Measurements from ENCODE around the gene C16orf74.

C16orf74 gene

GRCh38 chr16:85750827-85751697 lies at the start of gene C16orf74:
TSS of gene C16orf74 (minus strand) at chr16:85751096. CDS start at chr16:85735217, 15,879 bp downstream.
- DNase-seq, result no peak

- DNase-seq, result no peak
Measured at GRCh38 chr16:85800321-85800669, 49.4 kb upstream of the C16orf74 start.

GRCh38 chr16:85799497-85800320 lies 48.8 kb upstream of the C16orf74 start, which contains the start of the genes COX4I1 and EMC8:
TSS of gene COX4I1 (plus strand) at chr16:85799695. CDS start at chr16:85801206, 1,511 bp downstream.
TSS of gene EMC8 (minus strand) at chr16:85799544. CDS start at chr16:85799295, 249 bp downstream.
- DNase-seq, result peak; percentile 93

GRCh38 chr16:85798901-85799496 lies 48.1 kb upstream of the C16orf74 start:
- DNase-seq, result peak; percentile 8

- no peak for DNase-seq
Measured at GRCh38 chr16:85798283-85798776, 47.4 kb upstream of the C16orf74 start.

GRCh38 chr16:85796599-85796998 lies 45.7 kb upstream of the C16orf74 start:
- no peak for DNase-seq

- DNase-seq, result no peak
Measured at GRCh38 chr16:85796152-85796551, 45.3 kb upstream of the C16orf74 start.

GRCh38 chr16:85794696-85795095 lies 43.8 kb upstream of the C16orf74 start:
- DNase-seq, result no peak

GRCh38 chr16:85793662-85794298 lies 42.9 kb upstream of the C16orf74 start:
- no peak for DNase-seq

GRCh38 chr16:85789773-85790172 lies 38.9 kb upstream of the C16orf74 start:
- DNase-seq, result no peak

- no peak for DNase-seq
Measured at GRCh38 chr16:85788819-85789218, 37.9 kb upstream of the C16orf74 start.

GRCh38 chr16:85785927-85786326 lies 35.0 kb upstream of the C16orf74 start:
- no peak for DNase-seq

GRCh38 chr16:85784813-85785212 lies 33.9 kb upstream of the C16orf74 start:
- DNase-seq, result no peak

- no peak for DNase-seq
Measured at GRCh38 chr16:85783441-85783840, 32.5 kb upstream of the C16orf74 start.

- no peak for DNase-seq
Measured at GRCh38 chr16:85782451-85782850, 31.6 kb upstream of the C16orf74 start.

GRCh38 chr16:85781695-85782370 lies 30.9 kb upstream of the C16orf74 start:
- no peak for DNase-seq

GRCh38 chr16:85781156-85781555 lies 30.3 kb upstream of the C16orf74 start:
- no peak for DNase-seq

GRCh38 chr16:85780281-85780680 lies 29.4 kb upstream of the C16orf74 start:
- DNase-seq, result no peak

- no peak for DNase-seq
Measured at GRCh38 chr16:85778873-85779272, 28.0 kb upstream of the C16orf74 start.

GRCh38 chr16:85777583-85778310 lies 26.9 kb upstream of the C16orf74 start:
- DNase-seq, result no peak

- DNase-seq, result no peak
Measured at GRCh38 chr16:85774811-85775210, 23.9 kb upstream of the C16orf74 start.
